Aorta (tissue), 4 donors: Measurements from ENCODE around the gene SH2D4B. TPM values are rescaled to one million over a fixed set of nuclear protein-coding genes. Genes with fewer than 3 reads are reported as not detected.

Source experiments
- polyA plus RNA-seq, 2 donors: library from polyadenylated mRNA; stranded (reverse); fragments of 200-250 nt; gene quantifications; one replicate each; pipeline ENCODE4 v1.2.3, GENCODE V29; 2013
- total RNA-seq, 2 donors: library from RNA; stranded (reverse); fragmentation: NEBNext Ultra II Directional; extraction: Animal tissue kit (Norgen Biotek cat#: 25700); gene quantifications; one replicate each; pipeline ENCODE4 v1.2.1, GENCODE V29; 2021
- donor health status: healthy with polysubstance abuse.
- donor health status: Bipolar disorder and iron deficiency.
- donor health status: DM: no; HTN: no; CAD: no.
- donor health status: DM: yes; HTN: yes; CAD: no.

The SH2D4B gene
- total and polyA plus RNA-seq, 4 donors: 0.27 to 0.52 TPM; not detected in 2

Other genes starting within 250 kb of the SH2D4B start
- under 1 TPM; 0.13 to 0.60 TPM for gene MAT1A, start 248.2 kb upstream of the SH2D4B start, total RNA-seq
- gene MAT1A, start 248.2 kb upstream of the SH2D4B start, polyA plus RNA-seq: not detected
- gene DYDC1, start 181.1 kb upstream of the SH2D4B start, total RNA-seq: not detected
- not detected for gene DYDC1, start 181.1 kb upstream of the SH2D4B start, polyA plus RNA-seq
- not detected for gene DYDC2, start 181.1 kb upstream of the SH2D4B start, total RNA-seq
- gene DYDC2, start 181.1 kb upstream of the SH2D4B start, polyA plus RNA-seq: not detected
- gene PRXL2A, start 129.4 kb upstream of the SH2D4B start, total RNA-seq: 10 to 100 TPM; 39.7 to 43.1 TPM
- gene PRXL2A, start 129.4 kb upstream of the SH2D4B start, polyA plus RNA-seq: 10 to 100 TPM; 15.6 to 32.3 TPM
- 10 to 100 TPM; 59.5 to 61.5 TPM for gene TSPAN14, start 83.6 kb upstream of the SH2D4B start, total RNA-seq
- gene TSPAN14, start 83.6 kb upstream of the SH2D4B start, polyA plus RNA-seq: 10 to 100 TPM; 12.3 to 13.8 TPM